ENCODE results near the gene KCNE3.

KCNE3 gene

DNA sequence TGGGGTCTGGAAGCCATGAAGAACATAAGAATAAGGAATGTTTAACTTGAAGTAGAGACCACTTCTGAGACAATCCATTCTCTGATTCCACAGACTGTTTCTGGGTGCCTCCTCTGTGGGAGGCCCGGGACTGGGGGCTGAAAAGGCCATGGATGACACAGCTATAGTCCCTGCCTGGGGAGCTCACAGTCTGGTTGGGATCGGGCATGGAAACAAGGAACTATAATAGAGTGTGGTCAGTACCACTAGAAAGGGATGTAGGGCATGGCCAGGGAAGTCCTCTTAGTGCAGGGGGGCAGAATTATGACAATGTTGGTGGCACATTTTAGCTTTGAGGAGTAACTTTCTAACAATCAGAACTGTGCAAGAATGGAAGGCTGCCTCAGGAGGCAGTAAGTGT lies 9.2 kb upstream of the KCNE3 start:
- Histone ChIP-seq H3K4me2 (ENCODE audit: low read length, poor library complexity, severe bottlenecking) (no peak overlapping the region), H2BK120ac (ENCODE audit: low read depth, low read length) (no peak overlapping the region), H3K36me3 (ENCODE audit: control insufficient read depth in 1 of 2, insufficient read depth in 2 of 2, low read depth in 1 of 2, low read length in 2 of 2) (no peaks in the 10 kb centered on the region), H4K8ac (ENCODE audit: low read length) (no peak overlapping the region), H4K91ac (ENCODE audit: low read length) (no peak overlapping the region), H3K27me3 (ENCODE audit: control insufficient read depth in 1 of 2, insufficient read depth in 1 of 2, low read length in 2 of 2) (peaks cover 0 to 42% of the 10 kb centered on the region in 2 experiments), H3K14ac (ENCODE audit: low read length in 2 of 2) (no peak overlapping the region), H3K79me1 (replicated peaks; ENCODE audit: low read length, poor library complexity, severe bottlenecking) (no peaks in the 10 kb centered on the region), H3K27ac (ENCODE audit: low read length, poor library complexity, severe bottlenecking) (no peak overlapping the region), H2BK5ac (ENCODE audit: low read depth, low read length, poor library complexity, severe bottlenecking) (no peak overlapping the region), H3K4me3 (ENCODE audit: insufficient read depth in 1 of 2, low read depth in 1 of 2, low read length in 2 of 2) (no peak overlapping the region), H3K23ac (ENCODE audit: low read length in 2 of 2) (peak overlapping the region in 1 of 2 experiments; percentile 1), H2BK15ac (ENCODE audit: low read depth, poor library complexity, severe bottlenecking) (no peak overlapping the region), H3K4ac (ENCODE audit: low read depth in 1 of 2, low read length in 2 of 2) (no peak overlapping the region), H3K18ac (ENCODE audit: low read depth in 1 of 2, low read length in 2 of 2) (no peak overlapping the region), H3K9ac (ENCODE audit: low read length) (no peak overlapping the region), H3K4me1 (ENCODE audit: control insufficient read depth, insufficient read depth, low read depth, low read length) (no peaks in the 10 kb centered on the region), H2AK5ac (ENCODE audit: low read length, severe bottlenecking) (peak overlapping the region; percentile 39), H2BK12ac (ENCODE audit: low read length in 2 of 2) (no peak overlapping the region), H3K9me3 (ENCODE audit: control insufficient read depth, low read length) (no peaks in the 10 kb centered on the region), H2AFZ (ENCODE audit: low read depth, low read length) (no peak overlapping the region)
- 76% methylated on average over 2 of the region's 2 CpGs for WGBS
- DNase-seq: no peak

DNA sequence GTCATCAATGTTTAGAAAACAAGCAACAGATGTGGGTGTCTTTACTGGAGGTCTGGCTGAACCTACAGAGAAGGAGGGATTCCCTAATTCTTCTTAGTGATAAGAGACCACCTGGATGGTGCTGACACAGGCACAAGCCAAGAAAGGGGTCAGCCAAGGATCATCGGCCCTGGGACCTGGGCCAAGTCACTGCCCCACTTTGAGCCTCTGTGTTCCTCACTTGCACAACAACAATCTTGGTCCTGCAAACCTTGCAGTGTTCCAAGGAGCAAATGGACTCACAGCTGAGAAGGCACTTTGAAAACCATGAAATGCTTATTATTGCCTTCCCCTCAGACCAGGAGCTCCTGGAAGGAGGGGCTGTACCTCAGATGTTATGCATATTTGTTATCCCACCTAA lies 7.0 kb upstream of the KCNE3 start:
- WGBS: 73% methylated on average over 1 of the region's 1 CpG
- H4K8ac ChIP-seq (ENCODE audit: low read length): no peak overlapping the region
- H3K4me3 ChIP-seq (ENCODE audit: insufficient read depth in 1 of 2, low read depth in 1 of 2, low read length in 2 of 2): no peak overlapping the region
- H3K79me1 ChIP-seq (replicated peaks; ENCODE audit: low read length, poor library complexity, severe bottlenecking): no peaks in the 10 kb centered on the region
- no peak overlapping the region for H3K18ac ChIP-seq (ENCODE audit: low read depth in 1 of 2, low read length in 2 of 2)
- H3K4me1 ChIP-seq (ENCODE audit: control insufficient read depth, insufficient read depth, low read depth, low read length): peaks cover 2% of the 10 kb centered on the region
- no peak overlapping the region for H3K27ac ChIP-seq (ENCODE audit: low read length, poor library complexity, severe bottlenecking)
- no peak overlapping the region for H2AK5ac ChIP-seq (ENCODE audit: low read length, severe bottlenecking)
- H4K91ac ChIP-seq (ENCODE audit: low read length): no peak overlapping the region
- no peaks in the 10 kb centered on the region for H3K9me3 ChIP-seq (ENCODE audit: control insufficient read depth, low read length)
- H2AFZ ChIP-seq (ENCODE audit: low read depth, low read length): no peak overlapping the region
- no peak overlapping the region for H3K4me2 ChIP-seq (ENCODE audit: low read length, poor library complexity, severe bottlenecking)
- no peak overlapping the region for H2BK5ac ChIP-seq (ENCODE audit: low read depth, low read length, poor library complexity, severe bottlenecking)
- no peak overlapping the region for H3K14ac ChIP-seq (ENCODE audit: low read length in 2 of 2)
- H2BK120ac ChIP-seq (ENCODE audit: low read depth, low read length): no peak overlapping the region
- peaks cover 0 to 47% of the 10 kb centered on the region in 2 experiments for H3K27me3 ChIP-seq (ENCODE audit: control insufficient read depth in 1 of 2, insufficient read depth in 1 of 2, low read length in 2 of 2)
- H3K4ac ChIP-seq (ENCODE audit: low read depth in 1 of 2, low read length in 2 of 2): no peak overlapping the region
- no peak overlapping the region for H2BK12ac ChIP-seq (ENCODE audit: low read length in 2 of 2)
- H3K9ac ChIP-seq (ENCODE audit: low read length): no peak overlapping the region
- no peak overlapping the region for H2BK15ac ChIP-seq (ENCODE audit: low read depth, poor library complexity, severe bottlenecking)
- no peak overlapping the region for H3K23ac ChIP-seq (ENCODE audit: low read length in 2 of 2)
- H3K36me3 ChIP-seq (ENCODE audit: control insufficient read depth in 1 of 2, insufficient read depth in 2 of 2, low read depth in 1 of 2, low read length in 2 of 2): no peaks in the 10 kb centered on the region
- no peak for DNase-seq

GRCh38 chr11:74473382-74474173 lies 6.2 kb upstream of the KCNE3 start:
- H3K4me3 ChIP-seq (ENCODE audit: insufficient read depth in 1 of 2, low read depth in 1 of 2, low read length in 2 of 2): no peak overlapping the region
- peaks cover 4% of the 10 kb centered on the region for H3K4me1 ChIP-seq (ENCODE audit: control insufficient read depth, insufficient read depth, low read depth, low read length)
- no peak for DNase-seq
- H4K8ac ChIP-seq (ENCODE audit: low read length): no peak overlapping the region
- H3K79me1 ChIP-seq (replicated peaks; ENCODE audit: low read length, poor library complexity, severe bottlenecking): no peaks in the 10 kb centered on the region
- no peak overlapping the region for H2BK12ac ChIP-seq (ENCODE audit: low read length in 2 of 2)
- no peak overlapping the region for H2AK5ac ChIP-seq (ENCODE audit: low read length, severe bottlenecking)
- no peak overlapping the region for H3K18ac ChIP-seq (ENCODE audit: low read depth in 1 of 2, low read length in 2 of 2)
- H3K9ac ChIP-seq (ENCODE audit: low read length): no peak overlapping the region
- no peak overlapping the region for H3K23ac ChIP-seq (ENCODE audit: low read length in 2 of 2)
- no peak overlapping the region for H2AFZ ChIP-seq (ENCODE audit: low read depth, low read length)
- H3K36me3 ChIP-seq (ENCODE audit: control insufficient read depth in 1 of 2, insufficient read depth in 2 of 2, low read depth in 1 of 2, low read length in 2 of 2): no peaks in the 10 kb centered on the region
- H3K27ac ChIP-seq (ENCODE audit: low read length, poor library complexity, severe bottlenecking): no peak overlapping the region
- H2BK15ac ChIP-seq (ENCODE audit: low read depth, poor library complexity, severe bottlenecking): no peak overlapping the region
- WGBS: 81% methylated on average over 7 of the region's 10 CpGs
- no peak overlapping the region for H3K4ac ChIP-seq (ENCODE audit: low read depth in 1 of 2, low read length in 2 of 2)
- H2BK120ac ChIP-seq (ENCODE audit: low read depth, low read length): no peak overlapping the region
- peaks cover 0 to 55% of the 10 kb centered on the region in 2 experiments for H3K27me3 ChIP-seq (ENCODE audit: control insufficient read depth in 1 of 2, insufficient read depth in 1 of 2, low read length in 2 of 2)
- no peak overlapping the region for H2BK5ac ChIP-seq (ENCODE audit: low read depth, low read length, poor library complexity, severe bottlenecking)
- H3K14ac ChIP-seq (ENCODE audit: low read length in 2 of 2): no peak overlapping the region
- H3K4me2 ChIP-seq (ENCODE audit: low read length, poor library complexity, severe bottlenecking): no peak overlapping the region
- no peaks in the 10 kb centered on the region for H3K9me3 ChIP-seq (ENCODE audit: control insufficient read depth, low read length)
- no peak overlapping the region for H4K91ac ChIP-seq (ENCODE audit: low read length)

- Histone ChIP-seq H4K8ac (ENCODE audit: low read length) (no peak overlapping the region), H3K36me3 (ENCODE audit: control insufficient read depth in 1 of 2, insufficient read depth in 2 of 2, low read depth in 1 of 2, low read length in 2 of 2) (no peaks in the 10 kb centered on the region), H3K14ac (ENCODE audit: low read length in 2 of 2) (no peak overlapping the region), H3K79me1 (replicated peaks; ENCODE audit: low read length, poor library complexity, severe bottlenecking) (no peaks in the 10 kb centered on the region), H4K91ac (ENCODE audit: low read length) (no peak overlapping the region), H2BK12ac (ENCODE audit: low read length in 2 of 2) (no peak overlapping the region), H3K18ac (ENCODE audit: low read depth in 1 of 2, low read length in 2 of 2) (no peak overlapping the region), H3K23ac (ENCODE audit: low read length in 2 of 2) (no peak overlapping the region), H2AFZ (ENCODE audit: low read depth, low read length) (no peak overlapping the region), H3K9ac (ENCODE audit: low read length) (no peak overlapping the region), H2BK15ac (ENCODE audit: low read depth, poor library complexity, severe bottlenecking) (no peak overlapping the region), H2BK5ac (ENCODE audit: low read depth, low read length, poor library complexity, severe bottlenecking) (no peak overlapping the region), H3K27me3 (ENCODE audit: control insufficient read depth in 1 of 2, insufficient read depth in 1 of 2, low read length in 2 of 2) (peaks cover 0 to 69% of the 10 kb centered on the region in 2 experiments), H3K4me2 (ENCODE audit: low read length, poor library complexity, severe bottlenecking) (no peak overlapping the region), H2AK5ac (ENCODE audit: low read length, severe bottlenecking) (no peak overlapping the region), H3K4me1 (ENCODE audit: control insufficient read depth, insufficient read depth, low read depth, low read length) (peaks cover 15% of the 10 kb centered on the region), H3K4me3 (ENCODE audit: insufficient read depth in 1 of 2, low read depth in 1 of 2, low read length in 2 of 2) (no peak overlapping the region), H2BK120ac (ENCODE audit: low read depth, low read length) (no peak overlapping the region), H3K27ac (ENCODE audit: low read length, poor library complexity, severe bottlenecking) (no peak overlapping the region), H3K4ac (ENCODE audit: low read depth in 1 of 2, low read length in 2 of 2) (no peak overlapping the region), H3K9me3 (ENCODE audit: control insufficient read depth, low read length) (no peaks in the 10 kb centered on the region)
- no peak for DNase-seq
- 72% methylated on average over 4 of the region's 5 CpGs for WGBS
These were observed 4.5 kb upstream of the KCNE3 start for GRCh38 chr11:74471668-74472429.

Measured in mesenchymal stem cell (in vitro differentiated cells and primary cell).